GM12878 (cell line): Measurements from ENCODE around the gene POLR2B.

Experiments used
- CREB1 ChIP-seq: IDR thresholded peaks from 2 replicates; pipeline ENCODE4 v1.6.1; 2012; ENCODE audit warnings: low read depth, mild to moderate bottlenecking, inconsistent platforms
- EZH2 ChIP-seq: IDR thresholded peaks from 2 replicates; pipeline ENCODE4 v1.6.1; 2012; ENCODE audit warnings: low read depth, mild to moderate bottlenecking, control low read depth, inconsistent platforms, low read length, borderline replicate concordance; ENCODE audit not compliant: control insufficient read depth
- HSF1 ChIP-seq: fragments of 150-350 bp; IDR thresholded peaks from 2 replicates; pipeline ENCODE4 v1.6.1; 2014; ENCODE audit warnings: mild to moderate bottlenecking, low read depth, low read length
- LARP7 ChIP-seq: fragments of 450-650 bp; IDR thresholded peaks from 2 replicates; pipeline ENCODE4 v1.6.1; 2017; ENCODE audit warnings: mild to moderate bottlenecking
- NFYA ChIP-seq: IDR thresholded peaks from 2 replicates; pipeline ENCODE4 v1.6.1; 2011; ENCODE audit warnings: low read depth, mild to moderate bottlenecking, low read length, improper control_type of control experiment, borderline replicate concordance
- RAD21 ChIP-seq: IDR thresholded peaks from 2 replicates; pipeline ENCODE4 v1.6.1; 2011; ENCODE audit warnings: mild to moderate bottlenecking, low read depth, low read length, moderate library complexity; ENCODE audit not compliant: insufficient read depth
- SIN3A ChIP-seq: IDR thresholded peaks from 2 replicates; pipeline ENCODE4 v1.6.1; 2012; ENCODE audit warnings: low read depth, low read length, improper control_type of control experiment
- SREBF2 ChIP-seq: IDR thresholded peaks from 2 replicates; pipeline ENCODE4 v1.6.1; 2012; ENCODE audit warnings: mild to moderate bottlenecking, low read length
- SUZ12 ChIP-seq: fragments of 200-600 bp; sonication (generic); IDR thresholded peaks from one replicate; pipeline ENCODE4 v1.6.1; 2018; ENCODE audit warnings: antibody characterized with exemption, mild to moderate bottlenecking; ENCODE audit not compliant: unreplicated experiment
- YY1 ChIP-seq: IDR thresholded peaks from 2 replicates; pipeline ENCODE4 v1.6.1; 2011; ENCODE audit warnings: low read depth, mild to moderate bottlenecking, low read length
- ZZZ3 ChIP-seq: IDR thresholded peaks from 2 replicates; pipeline ENCODE4 v1.6.1; 2011; ENCODE audit warnings: low read depth; ENCODE audit not compliant: control insufficient read depth, insufficient read length
- TF ChIP-seq, protein P1 (sequence below), 3 experiments: IDR thresholded peaks in 2 of 3; conservative IDR thresholded peaks in 1 of 3; 2 replicates each; pipeline ENCODE4 v1.5.1; 2011; ENCODE audit warnings: low read depth in 3 of 3, low read length in 3 of 3, mild to moderate bottlenecking in 3 of 3, control low read depth in 2 of 3, moderate library complexity in 2 of 3, inconsistent platforms in 1 of 3, mixed read lengths in 1 of 3; ENCODE audit not compliant: control insufficient read depth in 2 of 3, insufficient read depth in 1 of 3; ENCODE audit errors: extremely low read depth in 1 of 3
- TF ChIP-seq, protein P2 (sequence below): IDR thresholded peaks from 2 replicates; pipeline ENCODE4 v1.6.1; 2011; ENCODE audit warnings: low read depth, mild to moderate bottlenecking, low read length, moderate library complexity, borderline replicate concordance; ENCODE audit errors: extremely low read depth
- TF ChIP-seq, protein P3 (sequence below): IDR thresholded peaks from 2 replicates; pipeline ENCODE4 v1.6.1; 2012; ENCODE audit warnings: low read depth, low read length, improper control_type of control experiment

DNA sequence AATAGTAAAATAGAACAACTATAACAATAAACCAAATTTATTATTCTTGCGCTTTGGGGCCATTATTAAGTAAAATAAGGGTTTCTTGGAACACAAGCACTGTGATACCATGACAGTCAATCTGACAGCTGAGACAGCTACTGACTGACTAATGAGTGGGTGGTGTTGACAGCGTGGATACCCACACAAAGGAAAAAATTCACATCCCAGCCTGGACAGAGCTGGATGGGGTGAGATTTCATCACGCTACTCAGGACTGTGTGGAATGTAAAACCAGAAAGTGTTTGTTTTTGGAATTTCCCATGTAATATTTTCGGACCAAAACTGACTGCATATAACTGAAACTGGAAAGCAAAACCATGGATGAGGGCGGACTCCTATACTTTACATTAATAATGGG, 82.7 kb downstream of the POLR2B start:
- TF ChIP-seq RAD21 (no peak), SREBF2 (no peak), NFYA (no peak), SIN3A (no peak), YY1 (no peak), EZH2 (no peak), SUZ12 (no peak), CREB1 (no peak), ZZZ3 (no peak), HSF1 (no peak), LARP7 (no peak)
- TF ChIP-seq, protein P1, sequence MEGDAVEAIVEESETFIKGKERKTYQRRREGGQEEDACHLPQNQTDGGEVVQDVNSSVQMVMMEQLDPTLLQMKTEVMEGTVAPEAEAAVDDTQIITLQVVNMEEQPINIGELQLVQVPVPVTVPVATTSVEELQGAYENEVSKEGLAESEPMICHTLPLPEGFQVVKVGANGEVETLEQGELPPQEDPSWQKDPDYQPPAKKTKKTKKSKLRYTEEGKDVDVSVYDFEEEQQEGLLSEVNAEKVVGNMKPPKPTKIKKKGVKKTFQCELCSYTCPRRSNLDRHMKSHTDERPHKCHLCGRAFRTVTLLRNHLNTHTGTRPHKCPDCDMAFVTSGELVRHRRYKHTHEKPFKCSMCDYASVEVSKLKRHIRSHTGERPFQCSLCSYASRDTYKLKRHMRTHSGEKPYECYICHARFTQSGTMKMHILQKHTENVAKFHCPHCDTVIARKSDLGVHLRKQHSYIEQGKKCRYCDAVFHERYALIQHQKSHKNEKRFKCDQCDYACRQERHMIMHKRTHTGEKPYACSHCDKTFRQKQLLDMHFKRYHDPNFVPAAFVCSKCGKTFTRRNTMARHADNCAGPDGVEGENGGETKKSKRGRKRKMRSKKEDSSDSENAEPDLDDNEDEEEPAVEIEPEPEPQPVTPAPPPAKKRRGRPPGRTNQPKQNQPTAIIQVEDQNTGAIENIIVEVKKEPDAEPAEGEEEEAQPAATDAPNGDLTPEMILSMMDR (IDR thresholded peaks at IDR 0.05 in 2 of 3, conservative IDR thresholded peaks at IDR 0.05 in 1 of 3; ENCODE audit: control insufficient read depth in 2 of 3, extremely low read depth in 1 of 3, insufficient read depth in 1 of 3, low read depth in 3 of 3, low read length in 3 of 3): no peak
- TF ChIP-seq, protein P2, sequence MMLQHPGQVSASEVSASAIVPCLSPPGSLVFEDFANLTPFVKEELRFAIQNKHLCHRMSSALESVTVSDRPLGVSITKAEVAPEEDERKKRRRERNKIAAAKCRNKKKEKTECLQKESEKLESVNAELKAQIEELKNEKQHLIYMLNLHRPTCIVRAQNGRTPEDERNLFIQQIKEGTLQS: no peak
- TF ChIP-seq, protein P3, sequence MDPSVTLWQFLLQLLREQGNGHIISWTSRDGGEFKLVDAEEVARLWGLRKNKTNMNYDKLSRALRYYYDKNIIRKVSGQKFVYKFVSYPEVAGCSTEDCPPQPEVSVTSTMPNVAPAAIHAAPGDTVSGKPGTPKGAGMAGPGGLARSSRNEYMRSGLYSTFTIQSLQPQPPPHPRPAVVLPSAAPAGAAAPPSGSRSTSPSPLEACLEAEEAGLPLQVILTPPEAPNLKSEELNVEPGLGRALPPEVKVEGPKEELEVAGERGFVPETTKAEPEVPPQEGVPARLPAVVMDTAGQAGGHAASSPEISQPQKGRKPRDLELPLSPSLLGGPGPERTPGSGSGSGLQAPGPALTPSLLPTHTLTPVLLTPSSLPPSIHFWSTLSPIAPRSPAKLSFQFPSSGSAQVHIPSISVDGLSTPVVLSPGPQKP: no peak
